A549 (cell line): ENCODE results near the gene KCNQ1. TPM values are rescaled to one million over a fixed set of nuclear protein-coding genes. Genes with fewer than 3 reads are reported as not detected.

Source experiments
- ATAC-seq, 2 experiments: fragments of 200-7000 bp in 1 of 2; fragments of >200 bp in 1 of 2; cut with Nextera tagmentation in 1 of 2; cut with Tn5 transposase in 1 of 2; 3 replicates each; pipeline versions ENCODE4 v1.8.0 to v1.9.1; 2018 to 2020; ENCODE audit warnings: mild to moderate bottlenecking in 1 of 2, moderate library complexity in 1 of 2
- CTCF ChIA-PET: fragments of 300-600 bp; sonication (Branson Sonifier 250); formaldehyde crosslinking; extraction: SDS; loops from one replicate; lab custom pipeline; 2021; ENCODE audit warnings: antibody characterized with exemption, inconsistent platforms; lab: Yijun Ruan, JAX
- POLR2A ChIA-PET: fragments of 350-600 bp; formaldehyde crosslinking; extraction: SDS; loops from one replicate; lab custom pipeline; 2021; ENCODE audit warnings: antibody characterized with exemption, inconsistent platforms; lab: Yijun Ruan, JAX
- DNase-seq, 2 experiments: peaks; one replicate each; pipeline versions ENCODE4 v3.0.0 to v3.0.0-alpha.2; 2011 to 2016; ENCODE audit warnings: low read depth in 1 of 2, low spot score in 1 of 2
- FAIRE-seq: peaks from 2 replicates; lab custom pipeline; 2011; peaks lifted over from hg19 to GRCh38; lab: Jason Lieb, UNC
- H3K27ac ChIP-seq, 2 experiments: fragments of >200 bp; sonication (Bioruptor Twin); formaldehyde crosslinking; 3 replicates each; pipeline ENCODE4 v1.5.1; 2016 to 2017
- H3K4me1 ChIP-seq: fragments of >200 bp; sonication (Bioruptor Twin); formaldehyde crosslinking; 3 replicates; pipeline ENCODE4 v1.6.1; 2016
- H3K4me2 ChIP-seq: fragments of >200 bp; sonication (Bioruptor Twin); formaldehyde crosslinking; 3 replicates; pipeline ENCODE4 v1.6.1; 2016
- H3K4me3 ChIP-seq: fragments of >200 bp; sonication (Bioruptor Twin); formaldehyde crosslinking; 3 replicates; pipeline ENCODE4 v1.5.1; 2016
- H3K9me3 ChIP-seq: fragments of >200 bp; sonication (Bioruptor Twin); formaldehyde crosslinking; 3 replicates; pipeline ENCODE4 v1.6.1; 2016
- CBX8 ChIP-seq: fragments of 200-600 bp; sonication (generic); IDR thresholded peaks from 2 replicates; pipeline ENCODE4 v1.6.1; 2016
- CHD2 ChIP-seq: fragments of 150-350 bp; IDR thresholded peaks from 2 replicates; pipeline ENCODE4 v1.6.1; 2014; ENCODE audit warnings: low read length; ENCODE audit not compliant: partially characterized antibody
- CHD4 ChIP-seq: fragments of 200-600 bp; sonication (generic); IDR thresholded peaks from 2 replicates; pipeline ENCODE4 v1.6.1; 2016; ENCODE audit warnings: antibody characterized with exemption, mild to moderate bottlenecking, borderline replicate concordance
- CTCF ChIP-seq: fragments of >200 bp; sonication (Bioruptor Twin); formaldehyde crosslinking; IDR thresholded peaks from 3 replicates; pipeline ENCODE4 v1.5.1; 2016
- FOXS1 ChIP-seq: fragments of 250-450 bp; sonication (Bioruptor Pico); IDR thresholded peaks from 2 replicates; pipeline ENCODE4 v1.5.0; 2020; ENCODE audit warnings: mild to moderate bottlenecking, moderate library complexity
- GATA3 ChIP-seq: IDR thresholded peaks from 2 replicates; pipeline ENCODE4 v1.6.1; 2012; ENCODE audit warnings: borderline replicate concordance
- HOXB5 ChIP-seq: fragments of 250-450 bp; sonication (Bioruptor Pico); IDR thresholded peaks from 2 replicates; pipeline ENCODE4 v1.5.0; 2020; ENCODE audit warnings: mild to moderate bottlenecking, moderate library complexity
- JUN ChIP-seq, 2 experiments: fragments of >200 bp; sonication (Bioruptor Twin); formaldehyde crosslinking; IDR thresholded peaks; 2 replicates in 1 of 2; 3 replicates in 1 of 2; pipeline ENCODE4 v1.6.1; 2016 to 2017
- KDM1A ChIP-seq: fragments of 200-600 bp; sonication (generic); IDR thresholded peaks from 2 replicates; pipeline ENCODE4 v1.6.1; 2016; ENCODE audit warnings: low read depth, mild to moderate bottlenecking
- MAFK ChIP-seq: fragments of 450-650 bp; IDR thresholded peaks from 2 replicates; pipeline ENCODE4 v1.6.1; 2014; ENCODE audit not compliant: partially characterized antibody
- MAZ ChIP-seq: fragments of 150-350 bp; IDR thresholded peaks from 2 replicates; pipeline ENCODE4 v1.6.1; 2014; ENCODE audit warnings: antibody characterized with exemption, low read depth, low read length, borderline replicate concordance
- PHF8 ChIP-seq: fragments of 200-600 bp; sonication (generic); IDR thresholded peaks from 2 replicates; pipeline ENCODE4 v1.6.1; 2016; ENCODE audit warnings: low read depth, mild to moderate bottlenecking, antibody characterized with exemption, moderate library complexity, borderline replicate concordance
- POLR2AphosphoS2 ChIP-seq: conservative IDR thresholded peaks from 2 replicates; pipeline ENCODE4 v1.6.1; 2012; ENCODE audit warnings: low read length, improper control_type of control experiment, inconsistent platforms
- RAD21 ChIP-seq, 2 experiments: fragments of >200 bp in 1 of 2; sonication (Bioruptor Twin) in 1 of 2; formaldehyde crosslinking in 1 of 2; IDR thresholded peaks in 1 of 2; conservative IDR thresholded peaks in 1 of 2; 2 replicates in 1 of 2; 3 replicates in 1 of 2; pipeline ENCODE4 v1.6.1; 2012 to 2018; ENCODE audit warnings: inconsistent platforms in 1 of 2
- TFCP2L1 ChIP-seq: fragments of 250-450 bp; sonication (Bioruptor Pico); IDR thresholded peaks from 2 replicates; pipeline ENCODE4 v1.5.0; 2021; ENCODE audit warnings: mild to moderate bottlenecking
- TP53 ChIP-seq: fragments of 250-450 bp; sonication (Bioruptor Pico); IDR thresholded peaks from 2 replicates; pipeline ENCODE4 v1.5.0; 2021; ENCODE audit warnings: mild to moderate bottlenecking, moderate library complexity
- WGBS: methylation state at CpG from one replicate; pipeline ENCODE4 v1.1.6; 2017; ENCODE audit errors: missing lambda C conversion rate; 5-methylcytosine and 5-hydroxymethylcytosine counted together
- polyA plus RNA-seq, 4 experiments: library from polyadenylated mRNA; depleted of rRNA in 3 of 4; stranded (reverse); fragments of >200 nt; fragmentation: RNase III in 1 of 4; extraction: RNeasy Plus Mini Kit Qiagen cat#74134 plus additional on column Dnase treatment in 1 of 4; gene quantifications; 2 replicates in 3 of 4; 3 replicates in 1 of 4; pipeline ENCODE4 v1.2.3, GENCODE V29; 2011 to 2017
- TF ChIP-seq, protein P1 (sequence below): IDR thresholded peaks from 2 replicates; pipeline ENCODE4 v1.6.1; 2012
- TF ChIP-seq, protein P2 (sequence below): fragments of 250-450 bp; sonication (Bioruptor Pico); IDR thresholded peaks from 2 replicates; pipeline ENCODE4 v1.5.0; 2020; ENCODE audit warnings: low read depth, mild to moderate bottlenecking, moderate library complexity
- TF ChIP-seq, protein P3 (sequence below): fragments of 200-600 bp; sonication (generic); IDR thresholded peaks from 2 replicates; pipeline ENCODE4 v1.6.1; 2016; ENCODE audit warnings: antibody characterized with exemption, mild to moderate bottlenecking, moderate library complexity
- TF ChIP-seq, protein P4 (sequence below): fragments of 150-350 bp; IDR thresholded peaks from 2 replicates; pipeline ENCODE4 v1.6.1; 2014; ENCODE audit warnings: low read depth, mild to moderate bottlenecking, low read length
- TF ChIP-seq, protein P5 (sequence below): IDR thresholded peaks from 2 replicates; pipeline ENCODE4 v1.6.1; 2012

KCNQ1 gene
- polyA plus RNA-seq, 2 of the 4 experiments (the other 2 are of a cell fraction), result 0.14 to 0.17 TPM

- no peak overlapping the region for H3K4me2 ChIP-seq
- ChIA-PET CTCF (interaction anchor here (0.7 to 1.3 kb wide), 2 partner anchors 9 to 189 kb away, joined by 3 to 5 read pairs; no protein-coding TSS in a partner anchor), POLR2A (no interaction called here)
- no peak for DNase-seq
- 42% methylated on average over 13 of the region's 15 CpGs for WGBS
- no peak for ATAC-seq
- H3K27ac ChIP-seq, result no peak overlapping the region
- FAIRE-seq, result no peak
- TF ChIP-seq, protein P1, sequence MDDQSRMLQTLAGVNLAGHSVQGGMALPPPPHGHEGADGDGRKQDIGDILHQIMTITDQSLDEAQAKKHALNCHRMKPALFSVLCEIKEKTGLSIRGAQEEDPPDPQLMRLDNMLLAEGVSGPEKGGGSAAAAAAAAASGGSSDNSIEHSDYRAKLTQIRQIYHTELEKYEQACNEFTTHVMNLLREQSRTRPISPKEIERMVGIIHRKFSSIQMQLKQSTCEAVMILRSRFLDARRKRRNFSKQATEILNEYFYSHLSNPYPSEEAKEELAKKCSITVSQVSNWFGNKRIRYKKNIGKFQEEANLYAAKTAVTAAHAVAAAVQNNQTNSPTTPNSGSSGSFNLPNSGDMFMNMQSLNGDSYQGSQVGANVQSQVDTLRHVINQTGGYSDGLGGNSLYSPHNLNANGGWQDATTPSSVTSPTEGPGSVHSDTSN, result no peak
- TF ChIP-seq, protein P2, sequence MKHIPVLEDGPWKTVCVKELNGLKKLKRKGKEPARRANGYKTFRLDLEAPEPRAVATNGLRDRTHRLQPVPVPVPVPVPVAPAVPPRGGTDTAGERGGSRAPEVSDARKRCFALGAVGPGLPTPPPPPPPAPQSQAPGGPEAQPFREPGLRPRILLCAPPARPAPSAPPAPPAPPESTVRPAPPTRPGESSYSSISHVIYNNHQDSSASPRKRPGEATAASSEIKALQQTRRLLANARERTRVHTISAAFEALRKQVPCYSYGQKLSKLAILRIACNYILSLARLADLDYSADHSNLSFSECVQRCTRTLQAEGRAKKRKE (CRISPR knock-in tag), result no peak
- TF ChIP-seq TFCP2L1 (CRISPR knock-in tag) (no peak), TP53 (no peak), HOXB5 (CRISPR knock-in tag) (no peak), GATA3 (no peak), CHD4 (no peak), RAD21 (conservative IDR thresholded peaks at IDR 0.05 in 1 of 2, IDR thresholded peaks at IDR 0.05 in 1 of 2) (no peak)
- TF ChIP-seq, protein P3, sequence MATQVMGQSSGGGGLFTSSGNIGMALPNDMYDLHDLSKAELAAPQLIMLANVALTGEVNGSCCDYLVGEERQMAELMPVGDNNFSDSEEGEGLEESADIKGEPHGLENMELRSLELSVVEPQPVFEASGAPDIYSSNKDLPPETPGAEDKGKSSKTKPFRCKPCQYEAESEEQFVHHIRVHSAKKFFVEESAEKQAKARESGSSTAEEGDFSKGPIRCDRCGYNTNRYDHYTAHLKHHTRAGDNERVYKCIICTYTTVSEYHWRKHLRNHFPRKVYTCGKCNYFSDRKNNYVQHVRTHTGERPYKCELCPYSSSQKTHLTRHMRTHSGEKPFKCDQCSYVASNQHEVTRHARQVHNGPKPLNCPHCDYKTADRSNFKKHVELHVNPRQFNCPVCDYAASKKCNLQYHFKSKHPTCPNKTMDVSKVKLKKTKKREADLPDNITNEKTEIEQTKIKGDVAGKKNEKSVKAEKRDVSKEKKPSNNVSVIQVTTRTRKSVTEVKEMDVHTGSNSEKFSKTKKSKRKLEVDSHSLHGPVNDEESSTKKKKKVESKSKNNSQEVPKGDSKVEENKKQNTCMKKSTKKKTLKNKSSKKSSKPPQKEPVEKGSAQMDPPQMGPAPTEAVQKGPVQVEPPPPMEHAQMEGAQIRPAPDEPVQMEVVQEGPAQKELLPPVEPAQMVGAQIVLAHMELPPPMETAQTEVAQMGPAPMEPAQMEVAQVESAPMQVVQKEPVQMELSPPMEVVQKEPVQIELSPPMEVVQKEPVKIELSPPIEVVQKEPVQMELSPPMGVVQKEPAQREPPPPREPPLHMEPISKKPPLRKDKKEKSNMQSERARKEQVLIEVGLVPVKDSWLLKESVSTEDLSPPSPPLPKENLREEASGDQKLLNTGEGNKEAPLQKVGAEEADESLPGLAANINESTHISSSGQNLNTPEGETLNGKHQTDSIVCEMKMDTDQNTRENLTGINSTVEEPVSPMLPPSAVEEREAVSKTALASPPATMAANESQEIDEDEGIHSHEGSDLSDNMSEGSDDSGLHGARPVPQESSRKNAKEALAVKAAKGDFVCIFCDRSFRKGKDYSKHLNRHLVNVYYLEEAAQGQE, result no peak
- H3K4me3 ChIP-seq, result no peak overlapping the region
- no peaks in the 10 kb centered on the region for H3K9me3 ChIP-seq
- no peaks in the 10 kb centered on the region for H3K4me1 ChIP-seq
Observed at GRCh38 chr11:2722955-2723354, 278.1 kb downstream of the KCNQ1 start.

DNA sequence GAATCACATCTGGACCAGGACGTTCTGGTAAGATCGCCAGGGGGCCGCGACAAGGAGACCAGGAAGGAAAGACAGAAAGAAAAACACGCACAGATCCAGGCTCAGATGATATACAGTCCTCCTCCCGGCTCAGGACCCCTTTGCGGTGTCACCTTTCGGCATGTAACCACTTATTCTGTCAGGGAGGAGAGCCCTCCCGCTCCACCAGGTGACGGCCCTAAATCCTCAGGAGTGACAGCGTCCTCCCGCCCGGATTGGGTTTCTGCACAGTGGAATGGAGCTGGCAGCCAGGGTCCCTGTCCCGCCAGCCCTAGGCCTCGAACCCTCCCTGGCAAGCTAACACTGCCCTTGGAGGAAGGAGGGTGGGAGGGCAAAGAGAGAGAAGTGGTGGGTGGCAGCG is 279.3 kb downstream of the KCNQ1 start:
- TF ChIP-seq POLR2AphosphoS2 (no peak), MAFK (no peak), KDM1A (no peak), JUN (IDR thresholded peaks at IDR 0.05) (no peak), CBX8 (no peak), CTCF (no peak), PHF8 (no peak), RAD21 (conservative IDR thresholded peaks at IDR 0.05 in 1 of 2, IDR thresholded peaks at IDR 0.05 in 1 of 2) (no peak), CHD2 (no peak), MAZ (no peak), GATA3 (no peak), FOXS1 (no peak)
- TF ChIP-seq, protein P4, sequence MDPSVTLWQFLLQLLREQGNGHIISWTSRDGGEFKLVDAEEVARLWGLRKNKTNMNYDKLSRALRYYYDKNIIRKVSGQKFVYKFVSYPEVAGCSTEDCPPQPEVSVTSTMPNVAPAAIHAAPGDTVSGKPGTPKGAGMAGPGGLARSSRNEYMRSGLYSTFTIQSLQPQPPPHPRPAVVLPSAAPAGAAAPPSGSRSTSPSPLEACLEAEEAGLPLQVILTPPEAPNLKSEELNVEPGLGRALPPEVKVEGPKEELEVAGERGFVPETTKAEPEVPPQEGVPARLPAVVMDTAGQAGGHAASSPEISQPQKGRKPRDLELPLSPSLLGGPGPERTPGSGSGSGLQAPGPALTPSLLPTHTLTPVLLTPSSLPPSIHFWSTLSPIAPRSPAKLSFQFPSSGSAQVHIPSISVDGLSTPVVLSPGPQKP, result no peak
- TF ChIP-seq, protein P3, result no peak
- TF ChIP-seq, protein P5, sequence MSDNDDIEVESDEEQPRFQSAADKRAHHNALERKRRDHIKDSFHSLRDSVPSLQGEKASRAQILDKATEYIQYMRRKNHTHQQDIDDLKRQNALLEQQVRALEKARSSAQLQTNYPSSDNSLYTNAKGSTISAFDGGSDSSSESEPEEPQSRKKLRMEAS, result no peak
- DNase-seq (no peak), ATAC-seq (no peak), FAIRE-seq (no peak)
- Histone ChIP-seq H3K4me2 (no peak overlapping the region), H3K4me3 (no peak overlapping the region), H3K27ac (no peak overlapping the region), H3K4me1 (no peaks in the 10 kb centered on the region), H3K9me3 (no peaks in the 10 kb centered on the region)
- 86% methylated on average over 16 of the region's 16 CpGs for WGBS
- ChIA-PET POLR2A (no interaction called here), CTCF (interaction anchor here (1.3 kb wide), 1 partner anchor 11 kb away, joined by 5 read pairs; no protein-coding TSS in a partner anchor)
